GM18867 (cell line): ENCODE data around the gene NTSR1.

ENCODE experiments used
- ATAC-seq: cut with Tn5 transposase; IDR thresholded peaks from one replicate; pipeline ENCODE4 v1.9.1; 2021; ENCODE audit warnings: mild to moderate bottlenecking, moderate library complexity; ENCODE audit not compliant: unreplicated experiment

Gene NTSR1

DNA sequence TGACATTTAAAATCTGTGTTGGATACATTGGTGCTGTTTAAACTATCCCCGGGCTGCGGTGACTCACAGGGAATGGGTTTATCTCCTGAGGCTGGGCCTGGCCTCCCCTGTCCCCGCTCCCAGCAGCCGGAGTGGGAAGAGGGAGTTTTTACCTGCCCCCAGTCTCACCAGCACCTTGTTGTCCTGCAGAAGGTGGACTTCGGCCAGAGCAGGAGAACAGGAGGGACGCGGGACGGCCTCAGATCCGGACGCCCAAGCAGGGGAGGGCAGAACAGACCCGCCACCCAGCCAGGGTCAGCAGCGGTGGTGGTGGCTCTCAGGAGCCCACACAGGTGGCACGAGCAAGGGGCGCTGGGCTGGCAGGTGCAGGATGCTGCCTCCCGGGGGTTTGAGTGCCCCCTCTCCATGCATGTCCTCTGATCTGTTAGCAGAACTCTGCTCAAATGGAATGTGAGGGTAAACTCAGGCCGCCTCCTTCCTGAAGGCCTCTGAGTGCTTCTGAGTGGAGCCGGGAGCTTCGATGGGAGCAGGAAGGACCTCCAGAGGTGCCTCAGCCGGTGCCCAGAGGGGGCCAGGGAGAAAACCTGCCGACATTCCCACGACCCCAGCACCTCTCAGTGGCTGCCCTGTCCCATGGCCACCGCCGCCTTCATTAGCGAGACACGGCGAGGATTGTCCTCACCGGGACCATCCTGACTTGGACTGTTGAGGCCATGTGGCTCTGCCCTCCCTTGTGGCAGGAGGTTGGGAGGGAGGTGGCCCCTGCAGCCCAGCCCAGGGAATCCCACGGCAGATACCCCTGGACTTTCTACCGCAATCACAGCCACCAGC, 44.2 kb downstream of the NTSR1 start:
- no peak for ATAC-seq

GRCh38 chr20:62753626-62754025, 45.0 kb downstream of the NTSR1 start:
- no peak for ATAC-seq

GRCh38 chr20:62754122-62754990, 45.7 kb downstream of the NTSR1 start:
- ATAC-seq, result no peak

DNA sequence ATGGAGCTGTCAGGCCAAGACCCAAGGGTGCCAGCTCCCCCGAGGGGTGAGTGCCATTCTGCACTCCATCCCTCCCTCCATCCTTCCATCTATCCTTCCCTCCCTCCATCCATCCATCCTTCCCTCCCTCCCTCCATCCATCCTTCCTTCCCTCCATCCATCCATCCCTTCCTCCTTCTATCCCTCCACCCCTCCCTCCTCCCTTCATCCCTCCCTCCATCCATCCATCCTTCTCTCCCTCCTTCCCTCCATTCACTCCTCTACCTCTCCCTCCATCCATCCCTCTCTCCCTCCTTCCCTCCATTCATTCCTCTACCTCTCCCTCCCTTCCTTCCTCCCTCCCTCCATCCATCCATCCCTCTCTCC, 46.3 kb downstream of the NTSR1 start:
- no peak for ATAC-seq

- no peak for ATAC-seq
Observed at GRCh38 chr20:62755817-62756724, 47.4 kb downstream of the NTSR1 start.

- ATAC-seq, result no peak
Observed at GRCh38 chr20:62758226-62758912, 49.7 kb downstream of the NTSR1 start.

DNA sequence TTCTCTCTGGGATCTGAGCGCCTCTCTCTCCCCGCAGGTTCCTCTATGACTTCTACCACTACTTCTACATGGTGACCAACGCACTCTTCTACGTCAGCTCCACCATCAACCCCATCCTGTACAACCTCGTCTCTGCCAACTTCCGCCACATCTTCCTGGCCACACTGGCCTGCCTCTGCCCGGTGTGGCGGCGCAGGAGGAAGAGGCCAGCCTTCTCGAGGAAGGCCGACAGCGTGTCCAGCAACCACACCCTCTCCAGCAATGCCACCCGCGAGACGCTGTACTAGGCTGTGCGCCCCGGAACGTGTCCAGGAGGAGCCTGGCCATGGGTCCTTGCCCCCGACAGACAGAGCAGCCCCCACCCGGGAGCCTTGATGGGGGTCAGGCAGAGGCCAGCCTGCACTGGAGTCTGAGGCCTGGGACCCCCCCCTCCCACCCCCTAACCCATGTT, 51.4 kb downstream of the NTSR1 start:
- ATAC-seq, result no peak

DNA sequence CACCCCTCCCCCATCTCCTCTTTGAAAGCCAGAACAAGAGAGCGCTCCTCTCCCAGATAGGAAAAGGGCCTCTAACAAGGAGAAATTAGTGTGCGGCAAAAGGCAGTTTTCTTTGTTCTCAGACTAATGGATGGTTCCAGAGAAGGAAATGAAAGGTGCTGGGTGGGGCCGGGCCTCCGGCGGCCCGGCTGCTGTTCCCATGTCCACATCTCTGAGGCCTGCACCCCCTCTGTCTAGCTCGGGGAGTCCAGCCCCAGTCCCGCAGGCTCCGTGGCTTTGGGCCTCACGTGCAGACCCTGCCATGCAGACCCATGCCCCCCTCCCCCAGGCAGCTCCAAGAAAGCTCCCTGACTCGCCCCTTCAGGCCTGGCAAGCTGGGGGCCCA, 51.8 kb downstream of the NTSR1 start:
- no peak for ATAC-seq

DNA sequence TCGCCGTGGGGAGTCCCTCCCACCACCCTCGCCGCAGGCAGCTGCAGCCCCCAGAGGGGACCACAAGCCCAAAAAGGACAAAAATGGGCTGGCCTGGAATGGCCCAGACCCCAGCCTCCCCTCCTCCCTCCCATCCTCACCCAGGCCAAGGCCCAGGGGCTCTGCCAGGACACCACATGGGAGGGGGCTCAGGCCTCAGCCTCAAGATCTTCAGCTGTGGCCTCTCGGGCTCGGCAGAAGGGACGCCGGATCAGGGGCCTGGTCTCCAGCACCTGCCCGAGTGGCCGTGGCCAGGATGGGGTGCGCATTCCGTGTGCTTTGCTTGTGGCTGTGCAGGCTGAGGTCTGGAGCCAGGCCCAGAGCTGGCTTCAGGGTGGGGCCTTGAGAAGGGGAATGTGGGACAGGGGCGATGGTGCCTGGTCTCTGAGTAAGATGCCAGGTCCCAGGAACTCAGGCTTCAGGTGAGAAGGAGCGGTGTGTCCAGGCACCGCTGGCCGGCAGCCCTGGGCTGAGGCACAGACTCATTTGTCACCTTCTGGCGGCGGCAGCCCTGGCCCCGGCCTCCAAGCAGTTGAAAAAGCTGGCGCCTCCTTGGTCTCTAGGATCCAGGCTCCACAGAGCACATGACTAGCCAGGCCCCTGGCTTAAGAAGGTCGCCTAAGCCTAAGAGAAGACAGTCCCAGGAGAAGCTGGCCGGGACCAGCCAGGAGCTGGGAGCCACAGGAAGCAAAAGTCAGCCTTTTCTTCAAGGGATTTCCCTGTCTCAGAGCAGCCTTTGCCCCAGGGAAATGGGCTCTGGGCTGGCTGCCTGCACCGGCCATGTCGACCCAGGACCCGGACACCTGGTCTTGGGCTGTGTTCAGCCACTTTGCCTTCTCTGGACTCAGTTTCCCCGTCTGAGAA, 52.5 kb downstream of the NTSR1 start:
- no peak for ATAC-seq

DNA sequence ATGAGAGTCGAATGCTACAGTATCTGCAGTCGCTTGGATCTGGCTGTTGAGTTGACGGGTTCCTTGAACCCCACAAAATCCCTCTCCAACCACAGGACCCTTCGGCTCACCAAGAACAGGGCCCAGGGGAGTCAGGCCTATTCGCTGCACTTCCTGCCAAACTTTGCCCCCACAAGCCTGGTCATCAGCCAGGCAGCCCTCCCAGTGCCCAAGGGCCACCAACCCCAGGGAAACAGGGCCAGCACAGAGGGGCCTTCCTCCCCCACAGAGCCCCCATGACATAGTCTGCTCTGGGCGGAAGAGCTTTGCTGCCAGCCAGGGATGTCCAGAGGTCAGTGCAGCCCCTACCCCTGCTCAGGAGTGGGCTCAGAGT, 53.1 kb downstream of the NTSR1 start:
- ATAC-seq, result no peak

DNA sequence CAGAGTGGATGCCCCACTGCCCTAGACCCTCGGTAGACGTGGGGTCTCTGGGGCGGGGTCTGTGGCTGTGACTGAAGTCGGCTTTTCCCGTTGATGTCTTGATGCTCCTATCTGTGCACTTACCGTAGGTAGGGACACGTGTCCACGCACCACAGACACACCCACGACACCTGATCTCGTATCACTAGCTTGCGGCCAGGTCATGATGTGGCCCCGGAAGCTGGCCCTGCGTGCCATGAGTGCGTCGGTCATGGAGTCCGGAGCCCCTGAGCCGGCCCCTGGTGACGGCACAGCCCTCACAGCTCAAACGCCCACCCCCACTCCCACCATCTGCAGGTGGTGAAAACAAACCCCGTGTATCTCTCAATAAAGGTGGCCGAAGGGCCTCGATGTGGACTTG, 53.7 kb downstream of the NTSR1 start:
- ATAC-seq, result no peak

GRCh38 chr20:62762801-62763368, 54.2 kb downstream of the NTSR1 start:
- ATAC-seq, result no peak

GRCh38 chr20:62763404-62763803, 54.8 kb downstream of the NTSR1 start:
- no peak for ATAC-seq

DNA sequence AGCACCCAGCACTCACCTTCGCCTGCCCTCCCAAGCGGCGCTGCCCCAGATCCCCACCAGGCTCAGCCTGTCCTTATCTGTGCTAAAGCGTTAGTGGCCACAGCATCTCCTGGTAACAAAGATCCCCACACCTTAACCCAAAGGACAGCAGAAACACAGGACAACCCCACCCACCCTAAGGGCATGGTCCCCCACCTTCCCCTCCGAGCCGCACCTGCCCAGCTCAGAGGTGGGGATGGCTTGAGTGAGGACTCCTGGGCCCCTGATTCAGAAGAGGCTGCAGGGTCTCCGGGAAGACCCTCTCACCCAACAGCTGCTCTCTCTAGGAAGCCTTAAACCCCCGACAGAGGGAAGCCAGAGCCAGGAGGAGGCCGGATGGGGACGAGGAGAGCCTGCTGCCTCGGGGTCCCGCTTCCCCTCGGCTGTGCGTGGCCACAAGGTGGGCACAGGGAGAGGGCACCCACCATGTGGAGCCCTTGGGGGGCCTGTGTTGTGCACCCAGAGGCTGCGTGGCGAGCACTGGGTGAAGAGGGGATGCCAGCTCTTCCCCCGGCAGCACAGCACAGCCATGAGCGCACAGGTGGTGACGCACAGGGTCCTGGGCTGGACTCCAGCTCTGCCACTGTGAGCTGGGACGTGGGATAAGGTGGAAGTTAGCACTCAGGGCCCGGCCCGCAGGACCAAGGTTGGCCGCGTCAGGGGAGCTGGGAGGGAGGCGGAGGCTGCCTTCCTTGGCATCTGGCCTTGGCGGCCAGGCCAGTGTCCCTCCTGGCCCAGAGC, 55.7 kb downstream of the NTSR1 start:
- no peak for ATAC-seq

GRCh38 chr20:62765021-62765420, 56.4 kb downstream of the NTSR1 start:
- no peak for ATAC-seq

DNA sequence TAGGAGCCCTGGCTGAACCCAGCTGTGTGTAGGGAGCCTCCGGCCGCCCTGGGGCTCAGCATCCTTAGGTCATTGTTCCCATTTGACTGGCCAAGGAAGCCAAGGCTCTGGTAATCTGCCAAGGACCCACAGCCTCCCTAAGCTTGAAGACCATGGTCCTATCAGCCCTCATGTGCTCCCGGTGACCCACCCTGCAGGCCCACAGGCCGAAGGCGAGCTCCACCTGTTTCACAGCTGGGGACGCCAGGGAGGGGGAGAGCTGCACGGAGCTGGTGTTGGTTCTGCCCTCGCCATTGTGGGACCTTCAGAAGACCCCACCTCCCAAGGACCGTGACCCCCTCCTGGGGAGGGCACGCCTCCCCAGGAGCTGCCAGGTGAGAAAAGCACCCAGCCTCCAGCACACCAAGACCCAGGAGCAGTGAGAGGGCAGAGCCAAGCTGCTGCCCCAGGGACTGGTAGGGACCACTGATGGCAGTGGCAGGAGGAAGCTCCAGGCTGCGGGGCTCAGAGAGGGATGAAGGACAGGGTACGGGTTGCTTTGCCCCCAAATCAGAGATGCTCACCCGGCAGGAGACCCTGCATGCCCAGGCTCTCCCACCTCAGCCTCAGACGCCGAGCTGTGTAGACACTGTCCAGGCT, 56.9 kb downstream of the NTSR1 start:
- ATAC-seq, result no peak

DNA sequence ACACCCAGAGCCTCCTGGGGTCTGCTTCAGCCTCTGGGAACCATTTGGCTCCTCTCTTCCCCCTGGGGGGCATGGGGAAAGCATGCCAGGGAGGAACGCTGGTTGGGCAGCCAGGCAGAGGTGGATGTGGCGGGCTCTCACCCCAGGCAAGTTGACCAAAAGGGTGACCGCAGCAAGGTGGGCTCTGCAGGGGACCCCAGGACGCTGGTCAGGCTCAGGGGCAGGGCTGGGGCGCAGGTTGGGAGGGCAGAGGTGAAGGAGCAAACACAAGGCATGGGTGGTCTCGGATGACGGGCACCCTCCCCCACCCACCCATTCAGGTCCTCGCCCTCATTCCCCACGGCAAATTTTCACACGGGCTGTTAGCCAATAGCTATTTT, 57.4 kb downstream of the NTSR1 start:
- no peak for ATAC-seq

- no peak for ATAC-seq
Observed at GRCh38 chr20:62766716-62767115, 58.1 kb downstream of the NTSR1 start.
